SH-SY5Y (cell line): ENCODE measurements around the gene ASCL5.

ENCODE experiments used
- GATA2 ChIP-seq: IDR thresholded peaks from 2 replicates; pipeline ENCODE4 v1.6.1; 2011; ENCODE audit warnings: mild to moderate bottlenecking, low read depth, low read length
- GATA3 ChIP-seq: IDR thresholded peaks from 2 replicates; pipeline ENCODE4 v1.6.1; 2011; ENCODE audit warnings: low read depth, mild to moderate bottlenecking, low read length, moderate library complexity

ASCL5 gene

DNA sequence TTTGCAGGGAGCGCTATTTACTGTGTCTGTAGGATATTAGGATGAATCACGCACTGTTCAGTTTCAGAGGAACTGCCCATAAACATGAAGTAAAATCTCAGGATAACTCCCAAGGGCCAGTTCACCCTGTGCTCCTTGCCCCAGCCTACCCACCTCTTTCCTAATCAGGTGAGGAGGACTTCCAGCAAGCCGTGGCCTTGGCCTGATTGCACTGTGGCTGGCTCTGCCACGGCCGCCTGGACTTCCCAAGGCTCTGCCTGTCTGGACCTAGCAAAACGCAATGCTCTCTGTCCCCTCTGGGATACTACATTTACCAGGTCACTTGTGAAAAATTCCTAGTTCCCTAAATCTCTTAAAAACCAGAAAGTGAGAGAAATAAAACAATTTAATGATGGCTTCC lies 7.4 kb upstream of the ASCL5 start:
- TF ChIP-seq GATA2 (no peak), GATA3 (no peak)

- TF ChIP-seq GATA2 (no peak), GATA3 (no peak)
Measured at GRCh38 chr1:201131398-201131797, 4.4 kb upstream of the ASCL5 start.

- TF ChIP-seq GATA3: no peak
- no peak for TF ChIP-seq GATA2
Measured at GRCh38 chr1:201128962-201129361, 2.0 kb upstream of the ASCL5 start.

DNA sequence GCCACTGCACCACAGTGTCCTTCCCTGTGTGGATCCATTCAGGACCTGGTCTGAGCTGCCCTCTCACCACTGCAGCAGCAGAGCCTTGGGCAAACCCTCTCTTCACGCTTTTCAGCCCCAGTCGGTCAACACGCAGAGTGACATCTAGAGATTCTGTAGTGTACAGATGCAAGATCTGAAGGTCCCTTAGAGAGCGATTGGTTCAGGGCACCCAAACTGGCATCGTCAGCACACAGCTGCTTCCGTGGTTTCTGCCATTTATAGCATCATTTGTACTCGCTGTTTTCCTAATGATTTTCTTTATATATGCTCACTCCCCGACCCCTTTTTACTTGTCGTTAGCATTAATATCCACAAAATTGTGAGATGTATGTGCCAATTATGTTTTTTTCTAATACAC lies 1.5 kb upstream of the ASCL5 start:
- TF ChIP-seq GATA3 (no peak), GATA2 (no peak)

- TF ChIP-seq GATA2: no peak
- no peak for TF ChIP-seq GATA3
Measured at GRCh38 chr1:201127755-201128455, 921 bp upstream of the ASCL5 start.

GRCh38 chr1:201126463-201126831 lies 537 bp downstream of the ASCL5 start:
- TF ChIP-seq GATA2 (no peak), GATA3 (no peak)

DNA sequence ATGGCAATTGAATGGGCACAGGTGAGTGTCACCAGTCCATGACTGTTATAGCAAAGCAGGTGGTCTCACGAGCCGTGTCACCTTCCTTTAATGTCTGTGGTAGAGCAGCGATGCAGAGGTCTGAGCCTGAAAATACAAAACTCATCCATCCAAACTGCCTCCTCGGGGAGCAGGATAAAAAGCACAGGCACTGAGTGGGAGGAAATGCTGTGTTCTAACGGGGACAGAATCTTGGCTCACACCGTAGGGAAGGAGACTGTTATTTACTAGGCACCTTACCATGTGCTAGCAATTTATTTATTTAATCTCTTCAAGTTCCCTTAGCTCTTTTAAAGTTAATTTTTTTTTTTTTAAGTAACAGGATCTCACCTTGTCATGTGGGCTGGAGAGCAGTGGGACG lies 1.2 kb downstream of the ASCL5 start:
- no peak for TF ChIP-seq GATA3
- TF ChIP-seq GATA2: no peak

GRCh38 chr1:201125019-201125418 lies 2.0 kb downstream of the ASCL5 start:
- TF ChIP-seq GATA3: no peak
- TF ChIP-seq GATA2: no peak

GRCh38 chr1:201123866-201124265 lies 3.1 kb downstream of the ASCL5 start:
- TF ChIP-seq GATA2 (no peak), GATA3 (no peak)

DNA sequence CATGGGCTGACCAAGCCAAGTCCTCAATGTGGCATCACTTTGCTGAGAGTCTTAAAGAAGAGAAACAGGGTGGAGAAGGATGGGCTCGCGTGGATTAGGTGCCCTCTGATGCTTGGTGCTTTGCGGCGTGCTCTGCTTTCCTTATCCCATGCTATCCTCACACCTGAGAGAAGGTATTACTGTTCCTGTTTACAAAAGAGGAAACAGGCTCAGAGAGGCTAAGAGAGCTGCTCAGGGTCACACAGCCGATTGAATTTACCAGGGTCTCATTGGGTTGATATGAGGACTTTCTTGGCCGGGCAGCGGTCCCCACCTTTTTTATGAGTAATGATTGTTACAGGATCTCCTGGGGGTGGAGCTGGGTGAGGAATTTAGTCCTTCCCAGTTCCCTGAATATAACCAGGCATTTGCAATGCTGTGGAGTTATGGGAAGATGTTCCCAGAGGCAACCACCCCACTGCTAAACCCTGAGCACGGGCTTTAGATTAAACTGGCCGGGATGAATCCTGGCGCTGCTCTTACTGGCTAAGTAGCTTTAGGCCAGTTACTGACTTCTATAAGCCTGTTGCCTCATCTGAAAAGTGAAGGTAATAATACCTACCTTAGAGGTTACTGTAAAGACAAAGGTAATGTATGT lies 4.5 kb downstream of the ASCL5 start:
- TF ChIP-seq GATA2: no peak
- TF ChIP-seq GATA3: no peak

DNA sequence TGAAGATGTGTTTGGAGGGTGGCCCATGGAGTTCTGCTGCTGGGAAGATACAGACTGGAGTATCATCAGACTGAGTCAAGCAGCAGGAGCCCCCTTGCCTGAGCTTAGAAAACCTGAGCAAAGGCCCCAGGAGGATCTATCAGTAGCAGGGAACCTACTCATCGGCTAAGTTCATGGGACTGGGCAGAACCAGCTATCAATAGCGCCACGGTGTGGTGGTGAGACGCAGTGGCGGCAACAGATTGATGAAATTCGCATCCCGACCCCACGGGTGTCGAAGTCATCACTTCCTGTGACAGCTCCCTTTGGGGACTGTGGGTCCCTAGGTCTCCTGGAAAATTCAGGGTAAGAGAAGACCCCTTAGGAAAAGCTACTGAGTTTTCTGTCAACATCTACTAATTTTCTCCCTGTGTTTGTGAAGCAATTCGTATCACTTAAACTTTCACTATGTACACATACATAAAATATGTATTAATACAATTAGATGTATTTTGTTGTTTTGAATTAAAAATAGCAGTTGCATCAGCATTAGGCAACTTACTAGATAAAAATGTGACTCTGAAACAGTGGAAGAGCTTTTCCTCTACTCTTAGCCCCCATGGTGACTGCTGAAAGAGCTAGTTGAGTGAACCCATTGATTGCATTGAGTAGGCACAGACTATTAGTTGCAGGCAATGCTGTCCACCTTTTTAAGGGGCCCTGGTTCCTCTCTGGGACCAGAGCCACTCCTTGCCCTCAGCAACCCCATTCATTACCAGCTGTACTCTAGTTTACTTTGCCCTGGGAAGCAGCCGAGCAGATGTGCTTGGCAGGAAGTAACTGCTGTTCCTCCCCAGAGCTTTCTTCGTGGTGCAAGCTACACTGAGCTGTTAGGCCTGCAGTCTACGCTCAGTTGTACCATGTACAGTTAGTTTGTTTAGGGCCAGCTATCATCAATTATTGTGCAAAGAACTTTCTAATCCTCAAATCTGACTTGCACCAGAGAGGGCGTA lies 7.5 kb downstream of the ASCL5 start:
- TF ChIP-seq GATA2: no peak
- no peak for TF ChIP-seq GATA3

DNA sequence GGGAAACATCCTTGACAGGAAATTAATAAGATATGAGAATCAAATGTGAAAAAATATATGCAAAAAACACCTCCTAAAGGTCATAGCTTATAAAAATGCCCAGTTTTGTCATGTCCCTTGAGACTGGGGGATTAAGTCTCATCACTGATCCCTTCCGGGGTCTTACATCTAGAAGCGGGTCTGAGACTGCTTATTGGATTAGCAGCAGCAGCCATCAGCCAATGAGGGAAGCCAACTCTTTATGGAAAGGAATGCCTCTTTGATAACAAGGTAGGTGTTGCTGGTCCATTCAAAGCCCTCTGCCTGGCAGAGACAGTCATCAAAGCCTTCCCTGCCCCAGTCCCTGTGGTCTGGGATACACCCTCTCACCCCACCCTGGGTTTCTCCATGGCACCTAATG lies 10.9 kb downstream of the ASCL5 start:
- TF ChIP-seq GATA3 (no peak), GATA2 (no peak)

GRCh38 chr1:201115390-201115937 lies 11.5 kb downstream of the ASCL5 start:
- TF ChIP-seq GATA3 (no peak), GATA2 (no peak)
